T1000 (cell line): ENCODE measurements around the gene PDP2.
"Not testable (repeated sequence)": the region's sequence is repeated elsewhere in the genome, so short reads cannot be mapped to it uniquely, and the experiment has no call there.

Experiments
- DNase-seq: peaks from one replicate; lab custom pipeline; 2025; ENCODE audit warnings: mixed read lengths; lab: John Stamatoyannopoulos, UW

Gene PDP2

GRCh38 chr16:66919569-66920298, 39.4 kb downstream of the PDP2 start:
- DNase-seq = no peak

GRCh38 chr16:66920299-66920590, 39.9 kb downstream of the PDP2 start:
- DNase-seq = no peak

GRCh38 chr16:66920924-66921680, 40.8 kb downstream of the PDP2 start:
- DNase-seq = no peak

- no peak for DNase-seq
Observed at GRCh38 chr16:66921729-66922450, 41.6 kb downstream of the PDP2 start.

- DNase-seq = no peak
Observed at GRCh38 chr16:66923247-66923731, 43.0 kb downstream of the PDP2 start.

- no peak for DNase-seq
Observed at GRCh38 chr16:66923866-66924265, 43.6 kb downstream of the PDP2 start.

- DNase-seq = no peak
Observed at GRCh38 chr16:66924527-66925321, 44.4 kb downstream of the PDP2 start.

GRCh38 chr16:66925322-66925840, 45.1 kb downstream of the PDP2 start, which contains the start of gene RRAD:
Gene RRAD, minus strand, starts transcription at chr16:66925535. Its CDS starts 356 bp downstream, at chr16:66925179.
- no peak for DNase-seq

GRCh38 chr16:66926171-66926947, 46.0 kb downstream of the PDP2 start:
- no peak for DNase-seq

- peak; percentile 89 for DNase-seq
Observed at GRCh38 chr16:66926961-66927436, 46.7 kb downstream of the PDP2 start.

- DNase-seq = no peak
Observed at GRCh38 chr16:66927918-66928649, 47.8 kb downstream of the PDP2 start.

- DNase-seq = no peak
Observed at GRCh38 chr16:66928702-66929388, 48.5 kb downstream of the PDP2 start.

- DNase-seq = no peak
Observed at GRCh38 chr16:66930189-66930588, 49.9 kb downstream of the PDP2 start.

GRCh38 chr16:66931665-66932064, 51.4 kb downstream of the PDP2 start:
- DNase-seq = no peak

GRCh38 chr16:66932076-66932475, 51.8 kb downstream of the PDP2 start:
- DNase-seq = no peak

- DNase-seq = no peak
Observed at GRCh38 chr16:66933776-66934137, 53.4 kb downstream of the PDP2 start.

GRCh38 chr16:66934138-66934838, 54.0 kb downstream of the PDP2 start, which contains the start of gene CIAO2B:
Gene CIAO2B, minus strand, starts transcription at chr16:66934402. Its CDS starts 38 bp downstream, at chr16:66934364.
- peak; percentile 70 for DNase-seq

GRCh38 chr16:66934839-66935313, 54.6 kb downstream of the PDP2 start:
- not testable (repeated sequence) for DNase-seq
